Erythroblast (primary cell): ENCODE measurements around the gene SLC16A12.

Experiments used
- DNase-seq, 2 experiments: peaks; one replicate each; lab custom pipeline; 2025; lab: John Stamatoyannopoulos, UW
- GATA1 ChIP-seq: IDR thresholded peaks from 2 replicates; pipeline ENCODE4 v1.6.1; 2011; ENCODE audit warnings: low read depth, mild to moderate bottlenecking, control low read depth, low read length, moderate library complexity
- POLR2A ChIP-seq: IDR thresholded peaks from 2 replicates; pipeline ENCODE4 v1.6.1; 2011; ENCODE audit warnings: mild to moderate bottlenecking, low read length

The SLC16A12 gene

DNA sequence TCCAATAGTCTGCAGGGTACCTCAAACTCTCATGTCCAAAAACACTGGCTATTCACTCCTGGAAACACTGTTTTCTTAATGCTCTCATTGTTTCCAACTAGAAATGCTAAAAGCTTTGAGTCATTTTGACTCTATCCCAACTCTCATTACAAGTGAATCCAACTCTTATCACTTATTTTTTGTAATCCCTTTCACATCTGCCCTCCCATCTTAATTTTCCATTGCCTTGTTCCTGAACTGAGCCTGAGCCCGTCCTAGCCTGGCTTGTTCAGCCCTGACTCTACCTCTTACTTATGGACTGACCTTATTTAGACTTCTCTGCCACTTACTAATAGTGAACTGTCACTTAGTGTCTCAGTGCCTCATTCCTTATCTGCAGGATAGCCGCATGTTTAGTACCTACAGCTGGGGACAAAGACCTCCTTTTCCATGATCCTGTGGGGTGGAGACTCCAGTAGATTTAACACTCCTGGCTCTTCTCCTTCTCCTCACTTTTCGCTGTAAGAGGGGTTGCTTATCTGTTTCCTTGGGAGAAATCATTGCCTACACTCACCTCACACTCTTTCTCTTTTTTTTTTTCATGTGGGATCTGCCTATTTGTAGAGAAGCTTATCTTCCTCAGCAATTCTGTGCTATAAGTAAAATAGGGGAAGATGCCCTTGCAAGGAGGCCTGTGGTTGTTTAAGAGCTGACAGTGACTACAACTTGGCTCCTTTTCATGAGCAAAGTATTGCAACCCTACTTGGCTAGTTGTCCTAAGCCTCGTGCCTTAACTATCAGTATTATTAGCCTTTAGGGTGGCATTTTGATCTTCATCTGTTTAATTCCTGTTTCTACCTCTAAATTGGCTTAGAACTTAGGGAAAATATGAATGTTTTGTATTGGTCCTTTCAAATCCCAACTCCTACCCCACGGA lies 56.4 kb downstream of the SLC16A12 start:
- DNase-seq: no peak
- TF ChIP-seq POLR2A (no peak), GATA1 (no peak)

DNA sequence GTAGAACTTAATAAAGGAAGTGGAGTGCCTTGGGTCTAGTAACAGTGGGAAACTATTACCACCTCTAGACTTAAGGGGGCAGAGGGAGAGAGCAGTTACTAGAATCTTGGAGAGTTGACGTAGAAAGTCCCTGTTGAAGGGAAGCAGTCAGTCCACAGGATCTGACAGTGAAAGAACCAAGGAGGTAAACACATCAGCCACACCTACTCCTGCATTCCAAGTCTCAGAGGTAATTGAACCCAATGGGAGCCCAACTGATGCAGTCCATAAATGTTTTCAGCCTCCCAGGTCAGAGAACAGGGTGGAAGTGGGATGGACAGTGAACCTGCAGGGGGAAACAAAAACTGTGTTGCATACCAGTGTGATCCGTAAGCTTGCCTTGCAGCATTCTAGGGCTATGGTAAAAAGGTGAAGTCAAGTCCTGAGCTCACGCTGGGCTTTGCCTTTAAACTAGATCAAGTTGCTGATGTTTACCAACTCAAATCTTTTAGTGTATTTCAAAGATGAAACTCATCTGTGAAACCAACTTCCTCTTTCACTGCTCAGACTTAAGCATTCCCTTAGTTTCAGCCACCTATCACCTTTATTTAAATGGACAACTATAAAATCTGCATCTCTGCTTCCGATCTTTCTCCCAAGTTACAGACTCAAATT lies 57.2 kb downstream of the SLC16A12 start:
- no peak for TF ChIP-seq GATA1
- TF ChIP-seq POLR2A: no peak
- no peak for DNase-seq

DNA sequence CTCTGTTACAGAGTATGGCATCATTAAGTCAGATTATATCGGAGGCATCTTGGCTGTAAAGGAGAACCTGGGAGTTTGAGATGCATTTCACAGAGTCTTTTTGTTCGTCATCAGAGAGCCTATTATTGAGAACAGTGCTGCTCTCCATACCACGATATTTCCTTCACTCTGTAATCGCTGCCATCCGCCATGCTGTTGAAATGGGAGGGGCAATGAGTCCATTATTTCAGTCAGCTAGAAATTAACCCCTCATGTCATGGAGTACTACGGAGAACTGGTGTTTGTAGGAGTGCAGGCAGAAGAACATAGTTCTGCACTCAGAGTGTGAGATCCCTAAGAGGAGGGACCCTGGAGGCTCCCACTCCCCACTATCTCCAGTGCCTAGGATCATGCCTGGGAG lies 59.2 kb downstream of the SLC16A12 start:
- DNase-seq: no peak

DNA sequence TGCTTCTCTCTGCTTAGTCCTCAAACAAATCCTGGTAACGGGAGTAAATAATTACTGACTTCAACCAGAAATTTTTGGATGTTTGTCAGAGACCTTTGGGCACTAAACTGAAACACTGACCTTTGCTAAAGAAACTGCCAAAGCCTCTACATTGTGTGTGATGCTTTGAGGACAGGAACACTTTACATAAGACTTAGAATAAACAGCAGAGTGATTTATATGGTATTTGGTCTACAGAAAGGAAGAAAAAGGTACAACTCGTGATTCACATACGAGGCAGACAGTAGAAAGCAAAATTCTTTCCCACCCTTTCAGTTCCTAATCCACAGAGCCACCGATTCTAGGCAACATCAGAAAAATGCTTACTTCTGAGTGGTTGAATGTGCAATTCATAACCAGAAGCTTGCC lies 59.8 kb downstream of the SLC16A12 start:
- DNase-seq: no peak
- TF ChIP-seq POLR2A (no peak), GATA1 (no peak)

More for the DNA sequence above, 59.2 kb downstream of the SLC16A12 start:
- TF ChIP-seq POLR2A (no peak), GATA1 (no peak)

DNA sequence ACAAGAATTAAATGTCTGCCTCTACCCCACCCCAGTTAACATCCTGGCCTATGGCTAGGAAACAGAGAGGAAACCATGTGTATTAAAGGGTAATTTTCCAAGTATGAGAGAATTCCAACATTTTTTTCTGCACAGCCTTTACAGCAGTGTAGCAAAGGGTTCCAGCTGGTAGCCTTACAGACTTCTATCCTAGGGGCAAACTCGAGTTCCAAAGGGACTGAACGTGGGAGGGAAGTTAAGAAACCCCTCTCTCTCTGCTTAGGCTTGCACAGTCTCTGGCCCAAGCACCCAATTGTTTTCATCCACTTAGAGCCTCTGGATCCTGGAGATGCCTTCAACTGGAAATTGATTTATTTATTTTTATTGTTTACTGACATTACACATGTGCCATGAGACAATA lies 60.3 kb downstream of the SLC16A12 start:
- no peak for TF ChIP-seq POLR2A
- no peak for TF ChIP-seq GATA1
- DNase-seq: no peak

DNA sequence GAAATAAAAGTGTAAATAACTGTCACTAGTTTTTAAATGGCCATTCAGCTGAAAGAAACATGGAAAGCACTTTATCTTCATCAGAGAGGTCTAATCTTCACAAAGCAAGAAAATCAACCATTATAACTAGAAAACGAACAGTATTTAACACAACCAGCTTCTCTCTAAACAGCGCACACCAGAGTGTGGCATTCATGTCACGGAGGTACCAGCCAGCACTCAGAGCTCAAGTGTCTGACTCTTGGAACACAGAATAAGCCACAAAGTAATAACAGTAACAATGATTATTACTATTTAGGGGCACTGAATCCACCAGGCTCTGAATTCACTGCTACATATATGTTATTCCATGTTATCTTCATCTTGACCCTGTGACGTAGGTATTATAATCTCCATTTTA lies 60.9 kb downstream of the SLC16A12 start:
- TF ChIP-seq POLR2A (no peak), GATA1 (no peak)
- no peak for DNase-seq

DNA sequence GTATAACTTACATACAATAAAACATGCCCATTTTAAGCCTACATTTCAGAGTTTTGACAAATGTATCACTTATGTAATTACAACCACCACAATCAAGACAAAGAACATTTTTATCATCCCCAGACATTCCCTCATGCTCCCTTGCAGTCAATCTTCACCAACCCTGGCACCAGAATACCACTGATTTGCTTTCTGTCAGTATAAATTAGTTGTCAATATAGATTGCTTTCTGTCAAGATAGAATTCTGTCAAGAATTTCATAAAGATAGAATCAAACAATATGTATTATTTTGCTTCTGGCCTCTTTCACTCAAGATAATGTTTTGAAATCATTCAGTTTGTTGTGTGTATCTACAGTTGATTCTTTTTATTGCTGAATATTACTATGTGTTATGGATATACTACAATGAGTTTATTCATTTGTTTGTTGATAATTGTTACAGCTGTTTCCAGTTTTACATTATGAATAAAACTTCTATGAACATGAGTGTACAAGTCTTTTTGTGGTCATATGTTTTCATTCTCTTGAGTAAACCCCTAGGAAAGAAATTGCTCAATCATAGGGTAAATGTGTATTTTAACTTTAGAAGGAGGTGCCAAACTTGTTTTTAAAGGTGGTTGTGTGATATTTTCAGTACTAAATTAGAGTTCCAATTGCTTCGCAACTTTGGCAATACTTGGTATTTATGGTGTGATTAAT lies 64.1 kb downstream of the SLC16A12 start:
- no peak for DNase-seq
- TF ChIP-seq GATA1 (no peak), POLR2A (no peak)

DNA sequence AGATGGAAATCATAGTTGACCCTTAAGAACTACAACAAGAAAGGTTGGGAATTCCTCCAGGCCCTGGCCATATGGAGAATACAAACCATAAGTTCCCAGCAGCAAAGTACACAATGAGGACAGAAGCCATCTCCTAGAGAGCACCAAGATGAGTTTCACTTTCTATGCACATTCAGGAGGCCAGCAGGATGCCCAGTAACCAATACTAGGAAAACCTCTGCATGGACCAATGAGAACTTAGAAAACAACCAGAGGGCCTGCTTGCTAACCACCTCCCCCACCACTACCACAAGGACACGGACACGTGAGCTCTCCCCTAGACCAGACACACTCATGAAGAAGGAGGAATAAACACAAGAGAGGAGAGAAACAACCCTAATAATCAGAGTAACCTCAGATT lies 64.8 kb downstream of the SLC16A12 start:
- DNase-seq: no peak
- no peak for TF ChIP-seq POLR2A
- TF ChIP-seq GATA1: no peak

DNA sequence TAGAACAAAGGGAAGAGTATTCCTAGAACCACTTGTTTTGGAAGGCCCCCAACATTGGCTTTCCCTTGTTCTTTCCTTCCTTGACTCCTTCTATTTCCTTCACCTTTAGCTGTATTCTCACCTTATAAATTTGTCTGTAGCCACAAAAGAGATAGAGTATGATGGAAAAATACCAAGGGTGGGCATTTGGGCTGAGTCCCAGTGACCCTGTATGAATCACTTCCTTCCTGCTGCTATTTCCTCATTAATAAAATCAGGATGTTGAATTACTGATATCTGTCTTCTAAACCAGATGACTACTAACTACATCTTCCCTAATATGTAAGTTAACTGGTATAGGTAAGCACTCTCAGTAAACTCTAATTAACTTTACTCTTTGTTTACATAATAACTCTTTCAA lies 65.9 kb downstream of the SLC16A12 start:
- no peak for TF ChIP-seq GATA1
- no peak for TF ChIP-seq POLR2A
- DNase-seq: no peak

DNA sequence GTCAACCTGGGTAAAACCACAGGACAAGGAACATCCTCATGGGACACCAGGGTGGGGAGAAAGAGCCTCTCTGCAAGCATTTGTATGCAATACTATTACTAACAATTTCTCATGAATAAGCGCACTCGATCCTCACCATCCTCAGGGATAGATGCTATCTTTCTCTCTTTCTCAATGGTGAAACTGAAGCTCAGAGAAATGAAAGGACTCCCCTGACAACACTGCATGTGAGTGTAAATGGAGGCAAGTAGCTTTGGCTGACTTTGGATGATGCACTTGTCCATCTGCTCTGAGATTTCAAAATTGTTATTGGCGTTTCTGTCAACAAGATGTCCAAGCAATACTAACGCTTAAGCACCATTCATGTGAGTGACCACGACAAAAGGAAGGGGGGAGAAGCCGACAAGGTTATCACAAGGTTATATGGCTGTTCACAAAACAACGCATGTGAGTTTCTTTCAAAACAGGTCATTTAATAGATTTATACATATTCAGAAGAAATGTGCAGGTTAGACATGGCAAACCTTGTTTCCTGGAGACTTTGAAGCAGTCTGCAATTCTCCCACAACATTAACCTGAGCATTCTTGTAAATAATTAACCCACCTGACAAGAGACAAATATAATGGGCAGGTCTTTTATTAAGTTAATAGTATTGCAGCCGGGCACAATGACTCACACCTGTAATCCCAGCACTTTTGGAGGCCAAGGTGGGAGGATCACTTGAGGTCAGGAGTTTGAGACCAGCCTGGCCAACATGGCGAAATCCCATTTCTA lies 67.0 kb downstream of the SLC16A12 start:
- no peak for DNase-seq
- no peak for TF ChIP-seq GATA1
- TF ChIP-seq POLR2A: no peak

DNA sequence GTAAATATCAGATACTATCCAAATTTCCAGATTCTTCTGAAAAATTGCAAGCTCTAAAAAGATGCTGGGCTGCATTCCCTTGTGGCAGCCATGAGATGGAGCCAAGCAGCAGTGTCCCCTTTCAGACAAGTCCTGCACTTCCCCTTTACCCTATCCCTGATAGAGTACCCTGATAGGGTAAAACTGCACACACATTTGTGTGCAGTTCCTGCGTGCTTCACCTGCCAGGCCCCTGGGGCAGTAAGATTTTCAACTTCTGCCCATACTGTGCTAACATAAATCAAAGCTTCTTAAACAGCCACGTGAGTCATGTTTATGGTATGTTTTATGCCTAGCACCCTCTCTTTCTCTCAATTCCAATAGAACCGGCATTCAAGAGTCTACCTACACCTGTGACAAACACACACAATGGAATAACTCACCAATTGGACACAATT lies 68.8 kb downstream of the SLC16A12 start:
- TF ChIP-seq POLR2A: no peak
- no peak for TF ChIP-seq GATA1
- DNase-seq: no peak

DNA sequence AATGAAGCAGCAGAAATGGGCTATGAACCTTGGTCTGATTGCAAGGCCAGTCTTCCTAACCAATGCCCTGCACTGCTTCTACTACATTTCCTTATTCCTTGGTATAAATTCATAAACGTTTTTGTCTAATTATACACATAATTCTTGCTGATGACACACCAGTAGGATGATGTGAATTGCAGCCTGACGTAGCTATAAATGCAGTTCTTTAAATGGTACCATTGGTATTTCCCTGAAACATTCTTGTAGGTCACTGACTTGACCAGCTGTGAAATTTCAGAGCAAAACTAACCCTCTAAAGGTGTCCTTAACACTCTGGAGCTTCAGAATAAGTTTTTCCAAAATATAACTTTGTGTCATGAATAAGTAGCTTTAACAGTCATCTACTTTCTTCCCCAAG lies 70.2 kb downstream of the SLC16A12 start:
- TF ChIP-seq GATA1 (no peak), POLR2A (no peak)
- DNase-seq: no peak

DNA sequence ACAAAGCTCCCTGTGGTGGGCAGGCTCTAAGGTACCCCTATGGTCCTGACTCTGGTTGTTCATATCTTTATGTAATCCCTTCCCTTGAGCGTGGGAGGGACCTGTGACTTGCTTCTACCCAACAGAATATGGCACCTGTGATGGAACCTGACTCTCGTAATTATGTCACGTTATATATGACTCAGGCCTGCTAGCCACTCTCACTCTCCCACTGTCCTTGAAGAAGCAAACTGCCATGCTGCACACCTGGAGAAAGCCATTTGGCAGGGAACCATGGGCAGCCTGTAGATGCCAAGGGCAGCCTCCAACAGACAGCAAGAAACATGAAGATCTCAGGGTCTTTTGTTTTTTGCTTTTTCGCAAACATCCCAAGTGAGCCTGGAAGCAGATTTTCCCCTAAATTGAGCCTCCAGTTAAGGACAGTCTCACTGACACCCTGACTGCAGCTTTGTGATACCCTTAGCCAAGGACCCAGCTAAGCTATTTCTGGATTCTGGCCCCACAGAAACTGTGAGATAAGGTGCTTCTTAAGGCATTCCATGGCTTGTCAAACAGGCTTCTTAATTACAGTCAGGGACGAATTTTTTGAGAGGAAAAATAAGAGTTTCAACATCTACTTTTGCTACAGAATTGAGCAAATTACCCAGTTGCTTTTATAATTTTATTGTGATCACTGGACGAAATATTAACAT lies 71.4 kb downstream of the SLC16A12 start:
- TF ChIP-seq GATA1: no peak
- TF ChIP-seq POLR2A: no peak
- DNase-seq: no peak
